Esophagus mucosa (tissue), 1 donor: Measurements from ENCODE around the gene SF3B4. TPM values are rescaled to one million over a fixed set of nuclear protein-coding genes. Genes with fewer than 3 reads are reported as not detected.
"Not testable (repeated sequence)": the region's sequence is repeated elsewhere in the genome, so short reads cannot be mapped to it uniquely, and the experiment has no call there.

Source experiments
- ATAC-seq: fragments of 200-7000 bp; cut with Tn5 transposase; one replicate; pipeline ENCODE4 v1.9.1; 2020
- total RNA-seq: library from RNA; stranded (reverse); gene quantifications from one replicate; pipeline ENCODE4 v1.2.4, GENCODE V29; 2023
- donor health status: DM: yes; HTN: yes; CAD: no.

SF3B4 gene
- total RNA-seq, 1 donor from 2014 or later, result 36.5 TPM

DNA sequence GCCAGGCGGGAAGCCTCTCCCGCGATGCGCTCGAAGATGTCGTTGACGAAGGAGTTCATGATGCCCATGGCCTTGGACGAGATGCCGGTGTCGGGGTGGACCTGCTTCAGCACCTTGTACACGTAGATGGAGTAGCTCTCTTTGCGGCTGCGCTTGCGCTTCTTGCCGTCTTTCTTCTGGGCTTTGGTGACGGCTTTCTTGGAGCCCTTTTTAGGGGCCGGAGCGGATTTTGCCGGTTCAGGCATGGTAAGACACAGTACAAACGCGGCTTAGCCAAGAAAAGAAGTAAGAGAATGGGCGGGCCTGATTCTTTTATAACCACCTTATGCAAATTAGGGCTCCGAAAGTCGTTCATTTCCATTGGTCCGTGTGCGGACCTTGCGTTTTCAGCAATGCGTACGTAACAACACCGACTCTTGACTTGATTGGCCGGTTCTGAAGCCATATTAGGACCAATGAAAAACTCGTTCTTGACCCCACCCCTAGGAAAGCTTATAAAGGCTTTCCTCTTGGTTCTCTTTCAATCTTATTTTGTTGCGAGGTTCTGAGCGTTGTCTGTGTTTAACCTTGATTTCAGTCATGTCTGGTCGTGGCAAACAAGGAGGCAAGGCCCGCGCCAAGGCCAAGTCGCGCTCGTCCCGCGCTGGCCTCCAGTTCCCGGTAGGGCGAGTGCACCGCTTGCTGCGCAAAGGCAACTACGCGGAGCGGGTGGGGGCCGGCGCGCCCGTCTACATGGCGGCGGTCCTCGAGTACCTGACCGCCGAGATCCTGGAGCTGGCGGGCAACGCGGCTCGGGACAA lies 41.0 kb downstream of the SF3B4 start:
- ATAC-seq, result peak; percentile 80

DNA sequence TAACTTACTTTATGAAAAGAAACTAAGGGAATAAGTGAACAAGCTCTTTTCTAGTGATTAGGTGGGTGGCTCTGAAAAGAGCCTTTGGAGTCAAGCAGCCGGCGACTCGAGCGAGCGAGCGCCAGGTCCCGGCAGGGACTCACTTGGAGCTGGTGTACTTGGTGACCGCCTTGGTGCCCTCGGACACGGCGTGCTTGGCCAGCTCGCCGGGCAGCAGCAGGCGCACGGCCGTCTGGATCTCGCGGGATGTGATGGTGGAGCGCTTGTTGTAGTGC lies 41.5 kb downstream of the SF3B4 start:
- ATAC-seq, result not testable (repeated sequence)

DNA sequence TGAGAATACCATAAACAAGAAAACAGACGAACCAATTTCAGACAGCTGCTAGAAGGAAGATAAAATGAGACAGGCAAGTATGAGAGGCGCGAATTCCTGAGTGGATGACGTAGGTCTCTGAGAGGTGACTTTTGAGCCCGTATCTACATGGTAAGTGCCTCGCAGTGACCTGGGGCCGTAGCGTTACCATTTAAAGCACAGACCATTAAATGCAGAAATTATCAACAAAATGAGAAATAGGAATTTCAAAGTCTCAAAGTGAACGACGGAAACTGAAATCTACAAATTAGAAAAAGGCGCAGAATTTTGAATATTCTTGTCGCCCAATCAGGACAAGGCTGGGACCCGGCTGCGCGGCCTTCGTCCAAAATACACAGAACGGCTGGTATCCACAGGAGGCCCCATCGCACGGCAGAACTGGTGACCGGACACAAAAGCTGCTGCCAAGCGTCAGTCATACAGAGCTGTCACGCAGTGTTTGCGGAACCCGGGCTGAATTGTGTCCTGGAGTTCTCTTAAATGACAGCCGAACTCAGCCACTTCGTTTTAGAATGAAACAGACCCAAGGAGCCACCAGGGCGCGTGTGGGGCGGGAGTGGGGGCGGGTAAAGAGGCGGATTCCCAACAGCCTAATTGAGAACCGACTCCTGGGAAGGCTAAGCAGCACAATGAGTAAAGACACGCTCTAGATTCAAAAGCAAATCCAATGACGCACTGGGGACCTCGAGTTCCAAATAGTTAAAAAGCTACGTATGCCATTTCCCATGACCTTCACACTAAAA lies 42.1 kb downstream of the SF3B4 start:
- peak; percentile 19 for ATAC-seq

DNA sequence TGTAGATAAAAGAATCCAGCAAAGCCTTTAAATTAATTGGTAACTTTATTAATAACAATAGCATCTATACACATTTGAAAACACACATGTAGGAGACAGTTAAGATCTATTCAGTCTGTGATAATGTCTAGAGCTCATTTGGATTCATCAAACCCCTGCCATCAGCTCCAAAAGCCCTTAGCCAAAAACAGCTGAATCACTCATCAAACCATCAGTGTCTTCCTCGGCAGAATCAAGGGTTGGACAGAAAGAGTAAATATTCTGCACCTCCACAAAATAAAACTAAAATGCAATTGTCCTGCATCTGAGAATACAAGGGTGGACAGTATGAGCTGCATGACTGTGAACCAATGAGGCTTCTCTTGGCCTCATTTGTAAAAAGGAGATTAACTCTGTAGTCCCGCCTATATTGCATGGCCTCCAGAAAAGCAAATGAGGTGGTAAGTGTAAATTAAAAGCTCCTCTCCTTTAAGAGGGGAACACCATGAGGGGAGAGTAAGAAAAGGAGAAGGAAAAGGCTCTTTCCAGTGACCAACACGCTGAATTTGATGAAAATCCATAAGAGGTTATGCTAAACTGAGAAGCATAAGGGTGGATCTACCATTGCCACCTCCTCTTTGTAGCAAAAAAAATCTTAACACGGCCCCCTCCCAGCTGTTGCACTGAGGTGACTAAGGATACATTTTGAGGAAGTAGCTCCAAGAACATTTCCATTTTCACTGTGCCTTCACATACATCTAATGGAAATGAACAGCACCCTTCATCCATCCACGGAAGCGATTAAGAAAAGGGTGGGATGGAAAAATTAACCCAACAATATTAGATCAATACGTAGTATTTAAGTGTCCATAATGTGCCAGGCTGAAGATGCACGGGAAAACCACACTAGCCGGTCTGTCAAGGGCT lies 42.9 kb downstream of the SF3B4 start:
- ATAC-seq, result no peak

DNA sequence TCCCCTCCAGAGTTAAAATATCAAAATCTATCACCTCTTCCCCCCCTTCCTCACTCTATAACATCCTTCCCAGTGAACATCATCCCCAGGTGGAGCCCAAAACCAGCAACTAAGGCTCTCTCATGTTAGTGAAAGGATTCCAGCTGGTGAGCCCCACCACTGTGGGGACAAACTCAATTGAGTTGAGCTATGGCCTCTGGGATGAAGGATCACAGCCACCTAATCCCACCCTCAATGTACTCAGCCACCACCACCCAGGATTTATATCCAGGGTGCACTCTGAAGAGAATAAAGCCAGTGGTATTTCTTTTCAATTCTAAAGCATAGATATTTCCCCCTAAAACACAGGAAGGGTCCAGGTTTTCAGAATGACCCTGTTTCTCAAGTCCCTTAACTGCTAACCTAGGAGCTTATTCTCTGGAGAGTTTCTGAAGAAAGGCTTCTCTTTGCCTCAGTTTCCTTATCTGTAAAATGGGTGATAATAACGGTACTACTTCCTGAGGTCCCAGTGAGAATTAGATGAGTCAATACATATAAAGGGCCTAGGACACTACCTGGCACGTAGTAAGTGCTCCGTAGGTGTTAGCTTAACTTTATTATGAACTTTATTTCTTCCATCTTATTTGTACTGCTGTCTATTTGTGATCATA lies 43.9 kb downstream of the SF3B4 start:
- ATAC-seq, result no peak

DNA sequence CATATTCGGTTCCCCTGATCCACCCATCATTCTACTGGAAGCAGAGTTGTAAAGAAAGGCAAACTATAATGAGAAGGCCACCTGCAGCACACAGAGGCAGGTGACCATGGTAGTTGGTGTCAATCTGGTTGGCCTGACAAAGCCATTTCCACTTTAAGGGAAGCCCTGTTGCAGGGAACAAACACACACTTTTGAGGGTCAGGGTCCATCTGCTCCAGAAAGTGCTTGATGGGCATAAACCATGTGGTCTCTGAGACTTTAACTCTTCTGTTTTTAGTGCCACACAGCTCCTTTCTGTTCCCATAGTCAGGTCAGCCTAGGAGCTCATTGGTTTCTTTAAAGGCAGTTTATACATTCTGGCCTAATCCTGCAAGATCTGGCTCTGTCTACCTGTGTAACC lies 45.7 kb downstream of the SF3B4 start:
- ATAC-seq, result no peak

DNA sequence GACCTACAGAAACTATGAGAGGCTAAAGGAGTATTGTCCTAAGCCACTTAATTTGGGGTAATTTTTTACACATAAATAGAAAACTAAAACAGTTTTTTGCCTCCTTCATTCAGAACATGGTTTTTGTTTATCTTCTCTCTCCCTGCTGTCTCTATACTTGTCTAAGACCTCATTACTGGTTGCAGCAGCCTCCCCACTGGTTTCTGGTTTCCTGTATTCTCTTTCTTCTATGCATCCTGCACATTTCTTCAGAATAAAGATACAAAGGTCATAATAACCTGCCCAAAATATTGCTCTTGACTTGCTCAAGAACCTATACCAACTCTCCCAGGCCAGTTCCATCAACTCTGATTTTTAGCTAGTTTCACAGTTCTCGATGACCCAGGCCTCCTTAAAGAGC lies 48.0 kb downstream of the SF3B4 start:
- ATAC-seq, result no peak

DNA sequence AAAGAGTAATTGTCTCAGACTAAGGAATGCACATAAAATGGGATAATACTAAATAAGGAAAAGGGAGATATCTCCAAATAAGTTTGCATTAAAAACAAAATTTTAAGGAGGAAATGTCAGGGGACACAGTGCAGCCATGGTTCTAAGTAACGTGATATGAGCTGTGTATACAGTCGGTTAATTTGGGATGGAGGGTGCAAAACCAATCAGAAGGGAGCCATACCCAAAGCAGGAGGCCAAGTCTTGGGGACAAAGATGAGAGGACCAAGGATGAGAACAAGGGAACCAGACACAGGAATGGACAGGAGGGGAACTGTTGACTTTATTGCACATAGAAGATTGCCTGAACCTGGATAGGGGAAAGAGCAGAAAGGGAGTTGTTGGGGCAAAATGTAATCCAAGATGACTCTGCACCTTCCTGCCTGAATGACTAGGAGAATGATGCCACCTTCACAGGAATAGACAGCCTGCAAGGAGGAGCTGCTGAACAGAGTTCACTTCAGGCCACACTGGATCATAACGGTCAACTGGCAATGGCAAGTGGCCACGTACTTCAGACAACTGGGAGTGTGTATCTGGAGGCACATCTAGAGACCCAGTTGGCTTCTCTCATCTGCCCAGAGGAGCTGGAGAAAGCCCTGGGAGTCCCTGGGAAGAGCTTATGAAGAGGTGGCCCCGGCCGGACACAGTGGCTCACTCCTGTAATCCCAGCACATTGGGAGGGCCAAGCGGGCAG lies 50.2 kb downstream of the SF3B4 start:
- peak; percentile 6 for ATAC-seq

Other genes starting within 250 kb of the SF3B4 start
- 0.40 TPM for gene FCGR1A, start 145.1 kb downstream of the SF3B4 start, total RNA-seq
- 12.0 TPM for gene BOLA1, start 28.2 kb downstream of the SF3B4 start, total RNA-seq
- 0.20 TPM for gene SV2A, start 10.0 kb downstream of the SF3B4 start, total RNA-seq
- gene MTMR11, start 9.1 kb upstream of the SF3B4 start, total RNA-seq, result 5.8 TPM
- gene OTUD7B, start 82.9 kb upstream of the SF3B4 start, total RNA-seq, result 11.8 TPM
- 22.4 TPM for gene VPS45, start 140.0 kb upstream of the SF3B4 start, total RNA-seq
- 4.1 TPM for gene PLEKHO1, start 222.1 kb upstream of the SF3B4 start, total RNA-seq